Measurements from ENCODE around the gene GRIN2D.
"Not testable (repeated sequence)": the region's sequence is repeated elsewhere in the genome, so short reads cannot be mapped to it uniquely, and the experiment has no call there.

GRIN2D gene

GRCh38 chr19:48372904-48373303 is 20.6 kb upstream of the GRIN2D start:
- peak; percentile 87 for DNase-seq

GRCh38 chr19:48373567-48373966 is 19.9 kb upstream of the GRIN2D start:
- no peak for DNase-seq

- DNase-seq = no peak
These were observed 15.3 kb upstream of the GRIN2D start for GRCh38 chr19:48378194-48378570.

GRCh38 chr19:48379058-48379457 is 14.4 kb upstream of the GRIN2D start:
- DNase-seq = no peak

GRCh38 chr19:48381178-48381950 is 12.1 kb upstream of the GRIN2D start:
- no peak for DNase-seq

GRCh38 chr19:48382286-48382685 is 11.2 kb upstream of the GRIN2D start:
- DNase-seq = no peak

- DNase-seq = no peak
These were observed 7.9 kb upstream of the GRIN2D start for GRCh38 chr19:48385461-48386087.

GRCh38 chr19:48386981-48387380 is 6.5 kb upstream of the GRIN2D start:
- DNase-seq = no peak

GRCh38 chr19:48390188-48391099 is 3.0 kb upstream of the GRIN2D start:
- DNase-seq = peak; percentile 68

- DNase-seq = peak; percentile 56
These were observed 2.1 kb upstream of the GRIN2D start, which contains the start of gene KDELR1 for GRCh38 chr19:48391100-48392005. KDELR1 (minus strand) TSS chr19:48391551; CDS start chr19:48391358, 193 bp downstream.

- not testable (repeated sequence) for DNase-seq
These were observed 1.5 kb upstream of the GRIN2D start for GRCh38 chr19:48392006-48392344.

- DNase-seq = no peak
These were observed 459 bp upstream of the GRIN2D start for GRCh38 chr19:48392860-48393558.

- DNase-seq = no peak
These were observed 1.1 kb downstream of the GRIN2D start for GRCh38 chr19:48394331-48395169.

- no peak for DNase-seq
These were observed 1.6 kb downstream of the GRIN2D start for GRCh38 chr19:48395170-48395455.

GRCh38 chr19:48395499-48395898 is 2.0 kb downstream of the GRIN2D start:
- no peak for DNase-seq

GRCh38 chr19:48396016-48396823 is 2.8 kb downstream of the GRIN2D start:
- DNase-seq = no peak

GRCh38 chr19:48396824-48397176 is 3.3 kb downstream of the GRIN2D start:
- DNase-seq = no peak

GRCh38 chr19:48397263-48398101 is 4.0 kb downstream of the GRIN2D start:
- DNase-seq = no peak

- no peak for DNase-seq
These were observed 4.6 kb downstream of the GRIN2D start for GRCh38 chr19:48398102-48398374.

Data from RPMI8226 (cell line).